ENCODE data around the gene MFF. TPM values are rescaled to one million over a fixed set of nuclear protein-coding genes. Genes with fewer than 3 reads are reported as not detected.

Gene MFF
- total RNA-seq, 1 donor from 2014 or later = 110 TPM

DNA sequence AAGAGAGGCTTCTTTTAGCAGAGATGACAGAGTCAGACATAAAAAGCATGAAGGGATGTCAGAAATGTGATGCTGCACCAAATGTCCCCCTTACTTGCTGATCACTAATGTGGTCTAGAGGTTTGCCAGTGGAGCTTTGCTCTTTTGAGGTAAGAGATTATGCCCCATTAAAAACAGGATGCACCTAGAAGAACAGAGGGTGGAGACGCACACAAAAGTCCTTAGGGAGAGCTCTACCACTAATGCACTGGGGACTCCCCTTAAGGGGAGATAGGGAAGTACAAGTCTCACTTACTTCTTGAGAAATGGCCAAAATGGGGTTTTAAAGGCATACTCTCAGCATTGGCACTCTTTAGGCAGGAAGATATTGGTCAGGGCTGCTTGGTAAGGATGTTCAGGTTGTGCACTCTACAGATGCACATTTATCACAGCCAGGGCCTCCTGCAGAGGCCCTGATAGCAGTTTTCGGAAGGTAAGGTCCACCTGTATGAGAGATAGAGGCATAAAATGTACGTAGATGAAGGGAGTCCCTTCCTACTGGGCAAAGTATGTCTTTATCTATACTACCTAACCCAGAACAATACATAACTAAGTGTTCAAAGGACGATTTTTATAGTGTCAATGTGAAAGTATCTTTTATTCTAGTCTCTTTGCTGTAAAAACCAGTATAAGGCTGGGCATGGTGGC lies 79.7 kb downstream of the MFF start:
- no peak for FAIRE-seq
- no peak for DNase-seq (ENCODE audit: low spot score in 2 of 2)

DNA sequence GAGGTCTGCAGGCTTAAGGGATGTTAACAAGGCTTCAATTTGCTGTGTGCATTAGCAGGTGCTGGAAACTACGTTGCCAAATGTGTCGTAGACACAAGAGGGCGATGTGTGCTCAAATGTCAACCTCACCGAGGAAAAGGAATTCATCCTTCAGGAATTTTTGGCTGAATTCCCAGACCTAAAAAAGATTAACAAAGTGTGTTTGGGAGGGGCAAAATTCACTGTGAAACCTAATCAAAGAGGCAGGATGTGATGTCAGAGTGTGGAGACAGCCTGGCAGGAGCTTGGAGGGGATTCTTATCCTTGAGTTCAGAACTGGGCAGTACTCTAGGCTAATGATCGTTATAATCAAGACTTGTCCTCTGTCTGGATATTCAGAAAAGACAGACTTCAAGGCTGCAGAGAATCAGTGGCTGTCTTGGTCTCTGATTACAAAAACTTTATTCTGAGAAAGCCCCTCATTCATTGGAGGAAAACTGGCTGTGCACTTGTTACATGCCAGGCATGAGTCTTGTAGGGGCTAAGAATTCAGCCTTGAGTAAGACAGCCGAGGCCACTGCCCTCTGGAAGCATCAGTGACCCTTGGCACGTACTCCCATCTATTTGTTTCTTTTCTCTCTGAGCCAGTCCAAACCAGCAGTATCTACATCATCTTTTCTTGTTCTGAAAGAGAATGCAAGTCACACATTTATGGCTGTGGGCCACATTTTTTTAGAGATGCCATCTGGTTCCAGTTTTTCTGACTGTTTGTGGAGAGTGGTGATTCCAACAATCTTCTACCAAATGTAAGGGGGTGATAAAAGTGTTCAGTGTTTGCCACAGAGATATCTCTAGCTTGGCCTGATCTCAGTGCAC lies 81.4 kb downstream of the MFF start:
- peak; percentile 51 to 80 for DNase-seq (ENCODE audit: low spot score in 2 of 2)
- FAIRE-seq = no peak

Other genes starting within 250 kb of the MFF start
- gene COL4A4, start 161.0 kb upstream of the MFF start, total RNA-seq = 0.41 TPM
- under 0.01 TPM for gene COL4A3, start 160.6 kb upstream of the MFF start, total RNA-seq
- not detected for gene TM4SF20, start 54.1 kb downstream of the MFF start, total RNA-seq
- not detected for gene SCYGR1, start 62.7 kb downstream of the MFF start, total RNA-seq
- 73.0 TPM for gene AGFG1, start 146.9 kb downstream of the MFF start, total RNA-seq